HG03196 (cell line): ENCODE results near the gene CPNE9.

Experiments
- ATAC-seq: cut with Tn5 transposase; IDR thresholded peaks from one replicate; pipeline ENCODE4 v1.9.1; 2021; ENCODE audit not compliant: unreplicated experiment

CPNE9 gene

GRCh38 chr3:9776896-9777693 is 73.5 kb downstream of the CPNE9 start:
- ATAC-seq = no peak

DNA sequence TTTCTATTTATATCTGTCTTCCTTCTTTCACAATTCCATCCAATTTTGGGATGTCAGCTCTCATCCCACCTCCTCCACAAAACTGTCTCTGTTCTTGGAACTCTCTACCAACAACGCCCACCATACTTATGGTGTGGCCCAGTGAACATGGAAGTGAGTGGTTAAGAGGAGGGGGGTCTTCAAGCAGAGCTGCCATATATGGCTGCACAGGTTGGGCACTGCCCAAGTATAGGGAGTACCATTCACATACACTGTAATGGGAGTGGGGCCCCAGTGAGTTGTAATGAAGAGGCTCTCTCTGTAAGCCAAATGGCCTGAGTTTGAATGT is 74.0 kb downstream of the CPNE9 start:
- ATAC-seq = no peak

GRCh38 chr3:9778143-9779074 is 74.8 kb downstream of the CPNE9 start:
- ATAC-seq = no peak

DNA sequence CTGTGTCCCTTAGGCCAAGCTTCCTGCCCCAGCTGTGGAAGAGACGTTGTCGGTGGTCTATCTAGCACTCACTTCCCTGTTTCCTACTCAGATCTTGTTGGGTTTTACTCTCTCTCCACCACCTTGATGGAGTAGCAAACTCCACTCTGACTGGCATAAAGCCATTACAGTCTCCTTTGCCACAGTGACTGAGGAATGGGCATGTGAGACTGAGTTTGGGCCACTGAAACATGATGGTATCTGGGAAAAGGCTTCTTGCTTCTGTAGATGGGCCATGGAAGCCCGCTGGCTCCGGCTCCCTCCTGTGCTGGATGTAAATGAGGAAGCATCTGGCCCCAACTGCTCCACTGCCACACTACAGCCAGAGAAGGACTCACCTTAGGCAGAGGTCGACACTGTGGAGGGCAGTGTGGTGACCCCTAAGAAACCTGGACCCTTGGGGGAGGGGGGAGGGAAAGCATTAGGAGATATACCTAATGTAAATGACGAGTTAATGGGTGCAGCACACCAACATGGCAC is 75.5 kb downstream of the CPNE9 start:
- no peak for ATAC-seq
